Panc1 (cell line): ENCODE data around the gene SNRNP70.

Source experiments
- POLR2AphosphoS5 ChIP-seq: IDR thresholded peaks from 2 replicates; pipeline ENCODE4 v1.6.1; 2012; ENCODE audit warnings: mild to moderate bottlenecking, low read depth, low read length, moderate library complexity
- TF ChIP-seq, protein P1 (sequence below): fragments of 450-650 bp; IDR thresholded peaks from 2 replicates; pipeline ENCODE4 v1.5.1; 2017; ENCODE audit warnings: mild to moderate bottlenecking
- TF ChIP-seq, protein P2 (sequence below), 2 experiments: IDR thresholded peaks; 2 replicates each; pipeline ENCODE4 v1.6.1; 2011 to 2012; ENCODE audit warnings: low read depth in 2 of 2, control low read depth in 1 of 2, low read length in 1 of 2, mild to moderate bottlenecking in 1 of 2, moderate library complexity in 1 of 2; ENCODE audit not compliant: insufficient read depth in 1 of 2

DNA sequence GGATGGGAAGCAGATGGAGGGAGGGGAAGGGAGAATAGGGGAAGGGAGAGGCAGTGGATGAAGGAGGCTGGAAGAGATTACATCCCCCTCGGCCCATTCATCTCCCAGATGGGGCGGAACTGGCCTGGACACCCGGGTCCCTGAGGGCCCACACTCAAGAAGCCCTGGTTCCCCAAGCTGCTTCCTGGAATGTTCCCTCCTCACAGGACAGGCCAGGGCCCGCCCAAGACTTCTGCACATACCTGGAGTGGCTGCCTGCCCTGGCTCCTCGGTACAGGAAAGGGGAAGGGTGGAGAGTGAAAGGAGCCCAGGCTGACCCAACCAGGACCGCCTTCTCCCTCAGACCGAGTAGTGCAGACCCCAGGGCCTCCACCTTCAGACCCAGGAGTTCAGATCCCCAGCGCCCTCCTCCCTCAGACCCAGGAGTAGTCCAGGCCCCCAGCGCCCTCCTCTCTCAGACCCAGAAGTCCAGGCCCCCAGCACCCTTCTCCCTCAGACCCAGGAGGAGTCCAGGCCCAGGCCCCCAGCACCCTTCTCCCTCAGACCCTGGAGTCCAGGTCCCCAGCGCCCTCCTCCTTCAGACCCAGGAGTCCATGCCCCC lies 21.1 kb upstream of the SNRNP70 start:
- TF ChIP-seq, protein P1, sequence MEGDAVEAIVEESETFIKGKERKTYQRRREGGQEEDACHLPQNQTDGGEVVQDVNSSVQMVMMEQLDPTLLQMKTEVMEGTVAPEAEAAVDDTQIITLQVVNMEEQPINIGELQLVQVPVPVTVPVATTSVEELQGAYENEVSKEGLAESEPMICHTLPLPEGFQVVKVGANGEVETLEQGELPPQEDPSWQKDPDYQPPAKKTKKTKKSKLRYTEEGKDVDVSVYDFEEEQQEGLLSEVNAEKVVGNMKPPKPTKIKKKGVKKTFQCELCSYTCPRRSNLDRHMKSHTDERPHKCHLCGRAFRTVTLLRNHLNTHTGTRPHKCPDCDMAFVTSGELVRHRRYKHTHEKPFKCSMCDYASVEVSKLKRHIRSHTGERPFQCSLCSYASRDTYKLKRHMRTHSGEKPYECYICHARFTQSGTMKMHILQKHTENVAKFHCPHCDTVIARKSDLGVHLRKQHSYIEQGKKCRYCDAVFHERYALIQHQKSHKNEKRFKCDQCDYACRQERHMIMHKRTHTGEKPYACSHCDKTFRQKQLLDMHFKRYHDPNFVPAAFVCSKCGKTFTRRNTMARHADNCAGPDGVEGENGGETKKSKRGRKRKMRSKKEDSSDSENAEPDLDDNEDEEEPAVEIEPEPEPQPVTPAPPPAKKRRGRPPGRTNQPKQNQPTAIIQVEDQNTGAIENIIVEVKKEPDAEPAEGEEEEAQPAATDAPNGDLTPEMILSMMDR = no peak
- no peak for TF ChIP-seq POLR2AphosphoS5
- TF ChIP-seq, protein P2, sequence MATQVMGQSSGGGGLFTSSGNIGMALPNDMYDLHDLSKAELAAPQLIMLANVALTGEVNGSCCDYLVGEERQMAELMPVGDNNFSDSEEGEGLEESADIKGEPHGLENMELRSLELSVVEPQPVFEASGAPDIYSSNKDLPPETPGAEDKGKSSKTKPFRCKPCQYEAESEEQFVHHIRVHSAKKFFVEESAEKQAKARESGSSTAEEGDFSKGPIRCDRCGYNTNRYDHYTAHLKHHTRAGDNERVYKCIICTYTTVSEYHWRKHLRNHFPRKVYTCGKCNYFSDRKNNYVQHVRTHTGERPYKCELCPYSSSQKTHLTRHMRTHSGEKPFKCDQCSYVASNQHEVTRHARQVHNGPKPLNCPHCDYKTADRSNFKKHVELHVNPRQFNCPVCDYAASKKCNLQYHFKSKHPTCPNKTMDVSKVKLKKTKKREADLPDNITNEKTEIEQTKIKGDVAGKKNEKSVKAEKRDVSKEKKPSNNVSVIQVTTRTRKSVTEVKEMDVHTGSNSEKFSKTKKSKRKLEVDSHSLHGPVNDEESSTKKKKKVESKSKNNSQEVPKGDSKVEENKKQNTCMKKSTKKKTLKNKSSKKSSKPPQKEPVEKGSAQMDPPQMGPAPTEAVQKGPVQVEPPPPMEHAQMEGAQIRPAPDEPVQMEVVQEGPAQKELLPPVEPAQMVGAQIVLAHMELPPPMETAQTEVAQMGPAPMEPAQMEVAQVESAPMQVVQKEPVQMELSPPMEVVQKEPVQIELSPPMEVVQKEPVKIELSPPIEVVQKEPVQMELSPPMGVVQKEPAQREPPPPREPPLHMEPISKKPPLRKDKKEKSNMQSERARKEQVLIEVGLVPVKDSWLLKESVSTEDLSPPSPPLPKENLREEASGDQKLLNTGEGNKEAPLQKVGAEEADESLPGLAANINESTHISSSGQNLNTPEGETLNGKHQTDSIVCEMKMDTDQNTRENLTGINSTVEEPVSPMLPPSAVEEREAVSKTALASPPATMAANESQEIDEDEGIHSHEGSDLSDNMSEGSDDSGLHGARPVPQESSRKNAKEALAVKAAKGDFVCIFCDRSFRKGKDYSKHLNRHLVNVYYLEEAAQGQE (IDR thresholded peaks at IDR 0.05; ENCODE audit: insufficient read depth in 1 of 2, low read depth in 2 of 2, low read length in 1 of 2) = no peak
